ENCODE data around the gene PRX. TPM values are rescaled to one million over a fixed set of nuclear protein-coding genes. Genes with fewer than 3 reads are reported as not detected.
"Not testable (repeated sequence)": the region's sequence is repeated elsewhere in the genome, so short reads cannot be mapped to it uniquely, and the experiment has no call there.

Gene PRX
- total RNA-seq, 1 donor from 2014 or later: 1.8 TPM

DNA sequence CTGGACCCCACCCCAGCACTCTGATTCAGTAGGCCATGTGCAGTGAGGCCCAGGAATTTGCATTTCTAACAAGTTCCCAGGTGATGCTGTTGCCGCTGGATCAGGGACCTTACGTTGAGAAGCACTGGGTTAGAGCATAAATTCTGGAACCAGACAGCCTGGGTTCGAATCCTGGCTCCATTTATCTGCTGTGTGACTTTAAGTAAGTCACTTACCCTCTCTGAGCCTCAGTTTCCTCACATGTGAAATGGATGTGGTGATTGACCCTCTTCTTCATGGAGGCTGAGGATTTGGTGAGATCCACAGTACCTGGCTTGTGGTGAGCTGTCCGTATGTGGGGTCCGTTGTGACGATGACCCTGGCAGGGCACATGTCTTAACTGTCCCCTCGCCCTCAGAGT, 39.1 kb downstream of the PRX start:
- no peak for FAIRE-seq
- Histone ChIP-seq H3K27me3 (ENCODE audit: control insufficient read depth, insufficient read depth, low read length) (no peaks in the 10 kb centered on the region), H3K4me3 (ENCODE audit: low read depth, low read length) (no peak overlapping the region), H3K36me3 (ENCODE audit: control insufficient read depth, insufficient read depth, low read length) (peaks cover 20% of the 10 kb centered on the region)
- TF ChIP-seq, protein P1, sequence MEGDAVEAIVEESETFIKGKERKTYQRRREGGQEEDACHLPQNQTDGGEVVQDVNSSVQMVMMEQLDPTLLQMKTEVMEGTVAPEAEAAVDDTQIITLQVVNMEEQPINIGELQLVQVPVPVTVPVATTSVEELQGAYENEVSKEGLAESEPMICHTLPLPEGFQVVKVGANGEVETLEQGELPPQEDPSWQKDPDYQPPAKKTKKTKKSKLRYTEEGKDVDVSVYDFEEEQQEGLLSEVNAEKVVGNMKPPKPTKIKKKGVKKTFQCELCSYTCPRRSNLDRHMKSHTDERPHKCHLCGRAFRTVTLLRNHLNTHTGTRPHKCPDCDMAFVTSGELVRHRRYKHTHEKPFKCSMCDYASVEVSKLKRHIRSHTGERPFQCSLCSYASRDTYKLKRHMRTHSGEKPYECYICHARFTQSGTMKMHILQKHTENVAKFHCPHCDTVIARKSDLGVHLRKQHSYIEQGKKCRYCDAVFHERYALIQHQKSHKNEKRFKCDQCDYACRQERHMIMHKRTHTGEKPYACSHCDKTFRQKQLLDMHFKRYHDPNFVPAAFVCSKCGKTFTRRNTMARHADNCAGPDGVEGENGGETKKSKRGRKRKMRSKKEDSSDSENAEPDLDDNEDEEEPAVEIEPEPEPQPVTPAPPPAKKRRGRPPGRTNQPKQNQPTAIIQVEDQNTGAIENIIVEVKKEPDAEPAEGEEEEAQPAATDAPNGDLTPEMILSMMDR (IDR thresholded peaks at IDR 0.05; ENCODE audit: insufficient read depth, low read length, severe bottlenecking): no peak
- DNase-seq (ENCODE audit: low read depth): no peak

DNA sequence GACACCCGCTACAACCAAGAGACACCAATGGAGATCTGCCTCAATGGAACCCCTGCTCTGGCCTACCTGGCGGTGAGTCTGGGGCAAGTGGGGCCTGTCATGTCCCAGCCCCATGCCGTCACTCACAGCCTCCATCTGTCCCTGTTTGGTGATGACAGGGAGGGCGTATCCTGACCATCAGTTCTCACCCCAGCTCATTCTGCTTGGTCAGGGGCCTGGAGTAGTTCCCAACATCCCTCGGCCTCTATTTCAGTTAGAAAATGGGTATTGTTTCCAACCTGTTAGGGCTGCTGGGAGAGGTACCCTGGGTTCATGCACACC, 41.4 kb downstream of the PRX start:
- H3K36me3 ChIP-seq (ENCODE audit: control insufficient read depth, insufficient read depth, low read length): peaks cover 25% of the 10 kb centered on the region
- DNase-seq (ENCODE audit: low read depth): no peak
- no peak for FAIRE-seq
- TF ChIP-seq, protein P1 (IDR thresholded peaks at IDR 0.05; ENCODE audit: insufficient read depth, low read length, severe bottlenecking): no peak
- H3K4me3 ChIP-seq (ENCODE audit: low read depth, low read length): no peak overlapping the region
- no peaks in the 10 kb centered on the region for H3K27me3 ChIP-seq (ENCODE audit: control insufficient read depth, insufficient read depth, low read length)

GRCh38 chr19:40370997-40371801, 42.0 kb downstream of the PRX start:
- DNase-seq (ENCODE audit: low read depth) (no peak), FAIRE-seq (peak; percentile 76)
- TF ChIP-seq, protein P1 (IDR thresholded peaks at IDR 0.05; ENCODE audit: insufficient read depth, low read length, severe bottlenecking): no peak
- H3K36me3 ChIP-seq (ENCODE audit: control insufficient read depth, insufficient read depth, low read length): peaks cover 29% of the 10 kb centered on the region
- H3K27me3 ChIP-seq (ENCODE audit: control insufficient read depth, insufficient read depth, low read length): no peaks in the 10 kb centered on the region
- H3K4me3 ChIP-seq (ENCODE audit: low read depth, low read length): no peak overlapping the region

DNA sequence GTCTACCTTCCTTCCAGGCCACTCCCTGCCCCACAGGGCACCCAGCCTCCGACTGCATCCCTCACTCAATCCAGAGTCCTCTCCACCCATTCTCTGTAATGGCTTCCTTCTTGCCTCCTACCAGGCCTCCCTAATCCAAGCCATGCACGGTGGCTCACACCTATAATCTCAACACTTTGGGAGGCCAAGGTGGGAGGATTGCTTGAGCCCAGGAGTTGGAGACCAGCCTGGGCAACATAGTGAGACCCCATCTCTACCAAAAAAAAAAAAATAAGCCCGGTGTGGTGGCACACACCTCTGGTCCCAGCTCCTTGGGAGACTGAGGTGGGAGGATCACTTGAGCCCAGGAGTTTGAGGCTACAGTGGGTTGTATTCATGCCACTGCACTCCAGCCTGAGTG, 42.9 kb downstream of the PRX start:
- peaks cover 30% of the 10 kb centered on the region for H3K36me3 ChIP-seq (ENCODE audit: control insufficient read depth, insufficient read depth, low read length)
- not testable (repeated sequence) for H3K4me3 ChIP-seq (ENCODE audit: low read depth, low read length); H3K27me3 ChIP-seq (ENCODE audit: control insufficient read depth, insufficient read depth, low read length); DNase-seq (ENCODE audit: low read depth); FAIRE-seq

GRCh38 chr19:40369797-40370196, 43.4 kb downstream of the PRX start:
- DNase-seq (ENCODE audit: low read depth) (no peak), FAIRE-seq (no peak)
- Histone ChIP-seq H3K27me3 (ENCODE audit: control insufficient read depth, insufficient read depth, low read length) (no peaks in the 10 kb centered on the region), H3K4me3 (ENCODE audit: low read depth, low read length) (no peak overlapping the region), H3K36me3 (ENCODE audit: control insufficient read depth, insufficient read depth, low read length) (peaks cover 30% of the 10 kb centered on the region)
- TF ChIP-seq, protein P1 (IDR thresholded peaks at IDR 0.05; ENCODE audit: insufficient read depth, low read length, severe bottlenecking): no peak

DNA sequence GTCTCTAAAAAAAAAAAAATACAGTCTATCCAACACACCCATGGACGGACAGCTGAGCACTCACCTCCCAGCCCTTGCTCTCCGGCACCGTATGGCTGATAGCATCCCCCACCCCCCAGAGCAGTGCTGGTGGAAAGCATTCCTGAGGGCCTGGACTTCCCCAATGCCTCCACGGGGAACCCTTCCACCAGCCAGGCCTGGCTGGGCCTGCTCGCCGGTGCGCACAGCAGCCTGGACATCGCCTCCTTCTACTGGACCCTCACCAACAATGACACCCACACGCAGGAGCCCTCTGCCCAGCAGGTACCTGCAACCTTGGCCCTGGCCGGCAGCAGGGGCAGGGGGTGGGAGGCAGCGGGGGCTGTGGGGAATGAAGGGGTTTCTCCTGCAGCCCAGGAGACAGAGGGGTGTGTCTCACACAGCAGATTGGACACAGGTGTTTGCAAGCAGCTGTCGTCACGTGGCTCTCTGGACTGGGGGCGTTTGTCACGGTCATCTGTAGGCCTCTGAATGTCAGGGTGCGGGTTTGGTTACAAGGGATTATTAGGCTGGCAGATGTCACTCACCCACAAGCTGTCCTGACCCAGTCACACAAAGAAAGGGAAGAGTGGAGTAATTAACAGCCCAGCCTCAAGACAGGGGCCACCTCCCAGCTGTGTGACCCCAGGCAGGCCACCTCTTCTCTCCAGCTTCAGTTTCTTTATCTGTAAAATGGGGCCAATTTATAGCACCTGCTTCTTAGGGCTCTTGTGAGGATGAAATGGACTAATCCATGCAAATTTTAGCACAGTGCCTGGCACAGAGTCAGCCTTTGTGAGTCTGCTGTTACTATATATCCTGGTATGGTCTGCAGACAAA, 45.4 kb downstream of the PRX start:
- Histone ChIP-seq H3K36me3 (ENCODE audit: control insufficient read depth, insufficient read depth, low read length) (peaks cover 23% of the 10 kb centered on the region), H3K27me3 (ENCODE audit: control insufficient read depth, insufficient read depth, low read length) (no peaks in the 10 kb centered on the region), H3K4me3 (ENCODE audit: low read depth, low read length) (no peak overlapping the region)
- DNase-seq (ENCODE audit: low read depth): no peak
- TF ChIP-seq, protein P1 (IDR thresholded peaks at IDR 0.05; ENCODE audit: insufficient read depth, low read length, severe bottlenecking): no peak
- FAIRE-seq: no peak
